Stomach (tissue), 4 donors: ENCODE results near the gene LRTM1.

Experiments used
- CTCF ChIP-seq, 7 experiments: fragments of 450-650 bp in 4 of 7; fragments of 200-600 bp in 3 of 7; sonication (generic) in 3 of 7; IDR thresholded peaks; one replicate each; pipeline ENCODE4 v1.5.1; 2016 to 2019; ENCODE audit warnings: antibody characterized with exemption in 7 of 7, control low read depth in 2 of 7, mild to moderate bottlenecking in 1 of 7
- EP300 ChIP-seq: sonication (generic); formaldehyde crosslinking; IDR thresholded peaks from one replicate; pipeline ENCODE4 v1.6.1; 2017; ENCODE audit warnings: antibody characterized with exemption
- POLR2A ChIP-seq, 4 donors: fragments of 450-650 bp; IDR thresholded peaks; one replicate each; pipeline ENCODE4 v1.6.1; 2016; ENCODE audit warnings: antibody characterized with exemption in 4 of 4, control low read depth in 2 of 4, mild to moderate bottlenecking in 1 of 4, moderate library complexity in 1 of 4

- TF ChIP-seq CTCF (IDR thresholded peaks at IDR 0.05) (no peak), EP300 (no peak), POLR2A (IDR thresholded peaks at IDR 0.05) (no peak)
These were observed 52.1 kb downstream of the LRTM1 start for GRCh38 chr3:54875596-54876268.
